PFSK-1 (cell line): Measurements from ENCODE around the gene AKAP6.

Experiments
- POLR2AphosphoS5 ChIP-seq: IDR thresholded peaks from 2 replicates; pipeline ENCODE4 v1.6.1; 2012; ENCODE audit warnings: low read depth, mild to moderate bottlenecking, control low read depth, low read length, moderate library complexity
- REST ChIP-seq, 2 experiments: IDR thresholded peaks; 2 replicates each; pipeline versions ENCODE4 v1.6.1 to v1.8.0; 2011 to 2012; ENCODE audit warnings: low read depth in 2 of 2, low read length in 2 of 2, control low read depth in 1 of 2, inconsistent platforms in 1 of 2, mild to moderate bottlenecking in 1 of 2, moderate library complexity in 1 of 2; ENCODE audit not compliant: insufficient read depth in 1 of 2
- SIN3A ChIP-seq: IDR thresholded peaks from 2 replicates; pipeline ENCODE4 v1.6.1; 2012; ENCODE audit warnings: mild to moderate bottlenecking, low read length, moderate library complexity, borderline replicate concordance; ENCODE audit not compliant: insufficient read depth

GRCh38 chr14:32545095-32545494, 216.0 kb downstream of the AKAP6 start:
- TF ChIP-seq POLR2AphosphoS5, result no peak
- TF ChIP-seq SIN3A, result no peak
- no peak for TF ChIP-seq REST (IDR thresholded peaks at IDR 0.05; ENCODE audit: insufficient read depth in 1 of 2, low read depth in 2 of 2, low read length in 2 of 2)
